ENCODE results near the gene DOCK2. TPM values are rescaled to one million over a fixed set of nuclear protein-coding genes. Genes with fewer than 3 reads are reported as not detected.

The DOCK2 gene
- total and polyA plus RNA-seq, 2 of the 8 experiments (the other 6 are each of a cell fraction or from before 2014, with no cell fraction given), result 3.9 to 5.7 TPM

DNA sequence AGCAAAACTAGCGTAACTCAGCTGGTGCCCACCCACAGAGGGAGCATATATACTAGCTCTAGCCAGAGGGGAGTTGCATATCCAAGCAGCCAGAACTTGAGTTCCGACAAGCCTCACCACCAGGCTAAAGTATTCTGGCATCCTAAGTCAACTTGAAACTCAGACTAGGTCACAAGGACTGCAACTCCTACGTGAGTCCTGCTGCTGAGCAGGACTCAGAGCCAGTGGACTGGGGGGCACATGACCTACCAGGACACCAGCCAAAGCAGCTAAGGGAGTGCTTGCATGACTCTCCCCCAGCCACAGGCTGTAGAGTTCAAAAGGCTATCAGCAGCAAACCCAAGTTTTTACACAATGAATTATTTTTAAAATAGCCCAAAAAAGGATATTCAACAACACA lies 27.4 kb upstream of the DOCK2 start:
- H3K4me2 ChIP-seq (ENCODE audit: insufficient read depth in 1 of 2, low read depth in 2 of 2, low read length in 2 of 2), result no peak overlapping the region
- H3K14ac ChIP-seq (ENCODE audit: insufficient read length), result no peak overlapping the region
- H3K27me3 ChIP-seq (replicated peaks in 1 of 4; ENCODE audit: control insufficient read depth in 3 of 4, extremely low read depth in 1 of 4, insufficient read depth in 3 of 4, low read length in 3 of 4), result no peaks in the 10 kb centered on the region
- no peak overlapping the region for H3K9ac ChIP-seq (replicated peaks in 1 of 4; ENCODE audit: extremely low read depth in 1 of 4, low read depth in 3 of 4, low read length in 3 of 4)
- no peak overlapping the region for H3K23ac ChIP-seq (ENCODE audit: insufficient read length)
- no peak overlapping the region for H3K4ac ChIP-seq (replicated peaks; ENCODE audit: insufficient read length, low read depth, low read length)
- no peak overlapping the region for H2BK120ac ChIP-seq (replicated peaks; ENCODE audit: low read depth, low read length)
- ChIA-PET CTCF (ENCODE audit: partially characterized antibody) (interaction anchor here (1.1 kb wide), 1 partner anchor 84 kb away, joined by 4 read pairs; no protein-coding TSS in a partner anchor), POLR2A (ENCODE audit: partially characterized antibody) (interaction anchor here (0.9 kb wide), 1 partner anchor 26 kb away, joined by 3 read pairs; no protein-coding TSS in a partner anchor)
- peak overlapping the region; percentile 67 for H2AFZ ChIP-seq (ENCODE audit: low read length)
- 82% methylated on average over 3 of the region's 3 CpGs; no CpG with 5 or more reads in 1 of the 2 experiments for WGBS, 2 experiments (ENCODE audit: extremely low coverage in 1 of 2, insufficient coverage in 1 of 2, insufficient read length in 1 of 2, insufficient replicate concordance in 2 of 2, low coverage in 1 of 2, low lambda C conversion rate in 2 of 2, missing lambda C conversion rate in 1 of 2)
- H3K79me1 ChIP-seq (ENCODE audit: low read depth, low read length), result no peaks in the 10 kb centered on the region
- no peak for FAIRE-seq
- no peak overlapping the region for H4K8ac ChIP-seq (ENCODE audit: extremely low read depth, insufficient read depth, low read length)
- H3K9me3 ChIP-seq (ENCODE audit: insufficient read depth in 2 of 2, low read depth in 1 of 2, low read length in 1 of 2), result no peaks in the 10 kb centered on the region
- H2BK20ac ChIP-seq (ENCODE audit: low read length), result no peak overlapping the region
- no peak overlapping the region for H3K4me3 ChIP-seq (ENCODE audit: extremely low read depth in 1 of 4, insufficient read depth in 2 of 4, low read depth in 3 of 4, low read length in 4 of 4)
- no peak overlapping the region for H2AK5ac ChIP-seq (ENCODE audit: low read depth, low read length)
- H4K20me1 ChIP-seq (replicated peaks in 1 of 2; ENCODE audit: control insufficient read depth in 1 of 2, insufficient read depth in 2 of 2, low read length in 2 of 2), result no peaks in the 10 kb centered on the region
- H3K79me2 ChIP-seq (ENCODE audit: control insufficient read depth in 1 of 2, insufficient read depth in 2 of 2, low read length in 2 of 2), result no peaks in the 10 kb centered on the region
- H2BK12ac ChIP-seq (ENCODE audit: low read depth, low read length), result no peak overlapping the region
- H4K5ac ChIP-seq (ENCODE audit: insufficient read length, low read depth, low read length), result no peak overlapping the region
- DNase-seq (ENCODE audit: low read depth in 1 of 2, low spot score in 2 of 2), result no peak
- H3K56ac ChIP-seq (replicated peaks; ENCODE audit: insufficient read length, low read depth, low read length), result no peak overlapping the region
- no peak overlapping the region for H2BK15ac ChIP-seq (ENCODE audit: low read length)
- no peaks in the 10 kb centered on the region for H3K23me2 ChIP-seq (ENCODE audit: low read depth, low read length)
- no peak overlapping the region for H3K18ac ChIP-seq (ENCODE audit: extremely low read depth, low read length)
- H3K27ac ChIP-seq (ENCODE audit: low read depth, low read length), result no peak overlapping the region
- H2BK5ac ChIP-seq (ENCODE audit: low read depth, low read length), result no peak overlapping the region
- no peaks in the 10 kb centered on the region for H3K4me1 ChIP-seq (replicated peaks in 1 of 4; ENCODE audit: control insufficient read depth in 3 of 4, insufficient read depth in 4 of 4, low read length in 3 of 4)
- no peak overlapping the region for H4K91ac ChIP-seq (replicated peaks; ENCODE audit: insufficient read length, low read length)
- peaks cover 0 to 2% (median under 1%) of the 10 kb centered on the region in 4 experiments; a peak in 1 of 8 replicates for H3K36me3 ChIP-seq (ENCODE audit: control insufficient read depth in 2 of 4, insufficient read depth in 4 of 4, low read length in 3 of 4)
- TF ChIP-seq, protein P1, sequence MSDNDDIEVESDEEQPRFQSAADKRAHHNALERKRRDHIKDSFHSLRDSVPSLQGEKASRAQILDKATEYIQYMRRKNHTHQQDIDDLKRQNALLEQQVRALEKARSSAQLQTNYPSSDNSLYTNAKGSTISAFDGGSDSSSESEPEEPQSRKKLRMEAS (IDR thresholded peaks at IDR 0.05), result no peak
